ENCODE measurements around the gene CEP85L.
A peak's percentile ranks its signal among the peaks of the same experiment; 100 is the strongest.

CEP85L gene

GRCh38 chr6:118551063-118552053, 100.0 kb downstream of the CEP85L start:
- FAIRE-seq: peak; percentile 9
- TF ChIP-seq POLR2A (IDR thresholded peaks at IDR 0.05; ENCODE audit: low read depth, low read length) (no peak), POLR2AphosphoS5 (IDR thresholded peaks at IDR 0.05; ENCODE audit: low read depth, low read length) (no peak), TAF1 (IDR thresholded peaks at IDR 0.05; ENCODE audit: borderline replicate concordance, low read depth, low read length) (no peak)
- DNase-seq (ENCODE audit: insufficient read length): peak; percentile 5

DNA sequence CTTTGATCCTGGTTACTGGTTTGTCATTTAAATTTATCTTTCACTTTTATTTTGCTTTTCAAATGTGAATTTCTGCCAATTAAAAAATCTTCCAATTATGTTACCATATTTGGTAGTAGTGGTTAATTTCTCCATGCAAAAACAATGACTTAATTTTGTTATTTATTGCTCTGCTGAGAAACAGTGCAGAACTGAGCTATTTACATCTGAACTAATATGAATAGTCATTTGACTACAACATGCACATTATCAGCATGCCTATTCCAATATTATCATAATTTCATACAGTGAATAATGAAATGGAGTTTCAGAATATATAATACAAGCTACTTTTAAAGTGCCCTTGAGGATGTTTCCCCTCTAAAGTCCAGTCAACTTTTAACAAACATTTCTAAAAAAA, 102.8 kb downstream of the CEP85L start:
- DNase-seq (ENCODE audit: insufficient read length): no peak
- TF ChIP-seq POLR2A (IDR thresholded peaks at IDR 0.05; ENCODE audit: low read depth, low read length) (no peak), POLR2AphosphoS5 (IDR thresholded peaks at IDR 0.05; ENCODE audit: low read depth, low read length) (no peak), TAF1 (IDR thresholded peaks at IDR 0.05; ENCODE audit: borderline replicate concordance, low read depth, low read length) (no peak)
- no peak for FAIRE-seq

GRCh38 chr6:118548136-118548535, 103.3 kb downstream of the CEP85L start, which contains the start of gene PLN:
PLN (plus strand) TSS chr6:118548296; CDS start chr6:118558922, 10,626 bp downstream.
- DNase-seq (ENCODE audit: insufficient read length) (no peak), FAIRE-seq (no peak)
- TF ChIP-seq POLR2AphosphoS5 (IDR thresholded peaks at IDR 0.05; ENCODE audit: low read depth, low read length): no peak
- no peak for TF ChIP-seq POLR2A (IDR thresholded peaks at IDR 0.05; ENCODE audit: low read depth, low read length)
- TF ChIP-seq TAF1 (IDR thresholded peaks at IDR 0.05; ENCODE audit: borderline replicate concordance, low read depth, low read length): no peak

DNA sequence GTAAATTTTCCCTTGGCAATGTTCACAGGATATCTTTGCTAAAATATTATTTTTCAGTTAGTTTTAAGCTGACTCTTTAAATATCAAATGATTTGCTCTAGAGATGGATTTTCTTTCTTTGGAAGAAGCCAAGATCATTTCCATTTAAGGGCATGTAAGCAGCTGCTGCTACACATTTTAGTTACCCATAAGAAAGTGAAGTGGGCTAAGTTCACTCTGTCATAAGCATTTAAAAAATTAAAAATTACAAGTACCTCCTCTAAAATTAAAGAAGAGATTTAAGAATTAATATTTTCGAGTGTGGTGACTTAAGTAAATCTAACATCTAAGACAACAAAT, 104.5 kb downstream of the CEP85L start:
- TF ChIP-seq TAF1 (IDR thresholded peaks at IDR 0.05; ENCODE audit: borderline replicate concordance, low read depth, low read length) (no peak), POLR2AphosphoS5 (IDR thresholded peaks at IDR 0.05; ENCODE audit: low read depth, low read length) (no peak), POLR2A (IDR thresholded peaks at IDR 0.05; ENCODE audit: low read depth, low read length) (no peak)
- DNase-seq (ENCODE audit: insufficient read length) (no peak), FAIRE-seq (no peak)

DNA sequence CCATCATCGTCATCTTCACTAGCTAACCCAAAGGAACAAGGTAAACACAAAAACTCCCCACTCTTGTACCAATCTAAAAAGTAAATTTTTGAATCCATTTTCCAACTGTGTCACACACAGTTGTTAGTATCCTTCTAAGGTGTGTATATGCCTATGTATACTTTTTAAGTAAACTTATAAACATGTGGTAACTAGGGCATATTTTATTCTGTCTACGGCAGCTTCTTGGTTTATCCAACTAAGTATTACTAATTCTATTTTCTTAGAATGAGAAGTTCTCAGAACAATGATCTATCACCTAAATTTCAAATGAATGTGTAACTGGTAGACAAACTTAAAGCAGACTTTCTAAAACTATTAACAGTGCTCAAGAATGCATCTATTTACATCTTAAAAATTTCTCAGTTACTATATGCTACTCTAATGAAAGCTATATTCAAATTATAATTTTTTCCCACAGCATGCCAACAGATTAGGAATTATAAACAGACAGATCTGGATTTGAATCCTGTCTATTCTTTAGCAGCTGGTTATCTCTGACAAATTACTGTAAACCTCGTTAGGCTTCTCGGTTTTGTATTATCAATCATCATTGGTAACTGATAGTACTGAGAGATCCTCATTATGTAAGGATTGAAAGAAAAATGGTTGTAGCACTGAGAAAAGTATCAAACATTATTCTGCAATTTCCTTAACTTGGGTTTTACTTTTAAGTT, 105.1 kb downstream of the CEP85L start:
- no peak for DNase-seq (ENCODE audit: insufficient read length)
- FAIRE-seq: no peak
- no peak for TF ChIP-seq POLR2AphosphoS5 (IDR thresholded peaks at IDR 0.05; ENCODE audit: low read depth, low read length)

DNA sequence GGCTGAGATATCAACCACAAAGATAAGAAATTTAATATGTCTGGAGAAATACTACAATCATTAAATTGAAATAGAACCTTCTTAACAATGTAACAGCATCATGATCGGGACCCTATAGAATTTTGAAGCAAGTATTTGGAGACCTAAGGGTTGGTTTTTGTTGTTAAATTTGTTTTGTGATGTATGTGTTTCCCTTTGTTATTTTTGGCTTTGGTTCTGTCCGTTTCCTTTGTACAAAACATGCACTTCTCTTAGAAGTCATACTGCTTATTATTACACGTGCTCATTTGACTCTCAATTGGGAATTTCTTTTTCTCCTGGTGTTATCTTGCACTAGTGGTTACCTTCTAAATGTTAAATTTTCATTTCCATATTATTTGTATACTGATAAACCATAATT, 107.3 kb downstream of the CEP85L start:
- TF ChIP-seq POLR2A (IDR thresholded peaks at IDR 0.05; ENCODE audit: low read depth, low read length): no peak
- no peak for TF ChIP-seq POLR2AphosphoS5 (IDR thresholded peaks at IDR 0.05; ENCODE audit: low read depth, low read length)
- TF ChIP-seq TAF1 (IDR thresholded peaks at IDR 0.05; ENCODE audit: borderline replicate concordance, low read depth, low read length): no peak
- FAIRE-seq (no peak), DNase-seq (ENCODE audit: insufficient read length) (no peak)

GRCh38 chr6:118542184-118542952, 109.0 kb downstream of the CEP85L start:
- DNase-seq (ENCODE audit: insufficient read length) (no peak), FAIRE-seq (no peak)
- no peak for TF ChIP-seq TAF1 (IDR thresholded peaks at IDR 0.05; ENCODE audit: borderline replicate concordance, low read depth, low read length)
- TF ChIP-seq POLR2AphosphoS5 (IDR thresholded peaks at IDR 0.05; ENCODE audit: low read depth, low read length): no peak
- no peak for TF ChIP-seq POLR2A (IDR thresholded peaks at IDR 0.05; ENCODE audit: low read depth, low read length)

GRCh38 chr6:118537574-118537973, 113.8 kb downstream of the CEP85L start:
- DNase-seq (ENCODE audit: insufficient read length) (no peak), FAIRE-seq (no peak)
- no peak for TF ChIP-seq TAF1 (IDR thresholded peaks at IDR 0.05; ENCODE audit: borderline replicate concordance, low read depth, low read length)
- no peak for TF ChIP-seq POLR2AphosphoS5 (IDR thresholded peaks at IDR 0.05; ENCODE audit: low read depth, low read length)
- TF ChIP-seq POLR2A (IDR thresholded peaks at IDR 0.05; ENCODE audit: low read depth, low read length): no peak

GRCh38 chr6:118536478-118536877, 114.9 kb downstream of the CEP85L start:
- DNase-seq (ENCODE audit: insufficient read length): no peak
- no peak for FAIRE-seq
- TF ChIP-seq POLR2AphosphoS5 (IDR thresholded peaks at IDR 0.05; ENCODE audit: low read depth, low read length) (no peak), POLR2A (IDR thresholded peaks at IDR 0.05; ENCODE audit: low read depth, low read length) (no peak), TAF1 (IDR thresholded peaks at IDR 0.05; ENCODE audit: borderline replicate concordance, low read depth, low read length) (no peak)

GRCh38 chr6:118535176-118535844, 116.1 kb downstream of the CEP85L start:
- DNase-seq (ENCODE audit: insufficient read length) (no peak), FAIRE-seq (no peak)
- TF ChIP-seq TAF1 (IDR thresholded peaks at IDR 0.05; ENCODE audit: borderline replicate concordance, low read depth, low read length) (no peak), POLR2A (IDR thresholded peaks at IDR 0.05; ENCODE audit: low read depth, low read length) (no peak), POLR2AphosphoS5 (IDR thresholded peaks at IDR 0.05; ENCODE audit: low read depth, low read length) (no peak)

GRCh38 chr6:118530942-118531341, 120.4 kb downstream of the CEP85L start:
- no peak for FAIRE-seq

More at GRCh38 chr6:118530942-118531341, 120.4 kb downstream of the CEP85L start:
- DNase-seq (ENCODE audit: insufficient read length): no peak
- no peak for TF ChIP-seq TAF1 (IDR thresholded peaks at IDR 0.05; ENCODE audit: borderline replicate concordance, low read depth, low read length)
